ENCODE data around the gene FADS1. TPM values are rescaled to one million over a fixed set of nuclear protein-coding genes. Genes with fewer than 3 reads are reported as not detected.

Gene FADS1
- total and polyA plus RNA-seq, 2 donors (not counting 3 experiments of a cell fraction or from before 2014, with no cell fraction given): 110 to 121 TPM

DNA sequence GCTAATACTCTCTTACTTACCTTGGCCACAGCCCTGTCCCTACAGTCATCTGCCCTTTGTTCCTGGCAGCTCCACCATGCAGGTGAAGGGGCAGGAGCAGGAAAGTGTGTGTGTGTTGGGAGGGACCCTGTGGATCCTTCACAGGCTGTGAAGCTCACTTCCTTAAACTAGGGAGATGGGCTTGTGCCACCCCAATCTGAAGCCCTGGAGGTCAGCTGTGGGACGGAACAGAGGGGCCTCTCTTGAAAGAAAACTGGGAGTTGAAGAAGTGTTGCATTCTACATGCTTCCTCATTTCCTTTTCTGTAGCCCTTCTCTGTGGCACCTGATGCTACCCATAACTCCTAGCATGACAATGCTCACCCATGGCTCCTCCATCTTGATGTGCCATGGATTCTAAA is 11.7 kb downstream of the FADS1 start:
- BruUV-seq (replicated peaks): no TSS peak
- dilution Hi-C loops (cut with MboI; ENCODE audit: extremely low pct_ligation_motif_present, low sequenced_read_pairs): no loop called here
- Histone ChIP-seq H3K27me3 (ENCODE audit: control insufficient read depth in 2 of 2, insufficient read depth in 2 of 2, low read length in 2 of 2) (no peaks in the 10 kb centered on the region), H3K9me3 (replicated peaks; ENCODE audit: control insufficient read depth, insufficient read depth, low read length) (no peaks in the 10 kb centered on the region), H2AFZ (ENCODE audit: low read depth, low read length) (no peak overlapping the region), H3K4me2 (ENCODE audit: insufficient read depth, low read length) (no peak overlapping the region), H3K9me1 (replicated peaks; ENCODE audit: control insufficient read depth, extremely low read depth, insufficient read depth, low read length) (no peaks in the 10 kb centered on the region), H3K27ac (ENCODE audit: insufficient read depth, low read depth, low read length) (peak overlapping the region; percentile 13), H3K9ac (replicated peaks; ENCODE audit: extremely low read depth, insufficient read depth, low read length) (no peak overlapping the region), H4K20me1 (replicated peaks; ENCODE audit: control insufficient read depth, extremely low read depth, insufficient read depth, low read length) (no peaks in the 10 kb centered on the region), H3K79me2 (ENCODE audit: control insufficient read depth, insufficient read depth, low read length) (no peaks in the 10 kb centered on the region), H3K4me1 (ENCODE audit: control insufficient read depth, extremely low read depth, insufficient read depth, low read length) (peaks cover 9% of the 10 kb centered on the region), H3K36me3 (ENCODE audit: control insufficient read depth in 2 of 2, extremely low read depth in 1 of 2, insufficient read depth in 2 of 2, low read length in 2 of 2) (peaks cover 23 to 36% of the 10 kb centered on the region in 2 experiments), H3K4me3 (replicated peaks in 1 of 3; ENCODE audit: insufficient read depth in 1 of 3, low read depth in 1 of 3, low read length in 3 of 3) (no peak overlapping the region)
- no peak for DNase-seq (ENCODE audit: low read depth, low spot score)
- CTCF ChIA-PET: interaction anchor here (1.4 to 2.0 kb wide), 3 partner anchors 8 to 303 kb away, joined by 3 to 18 read pairs (median 5); no protein-coding TSS in a partner anchor
- intact Hi-C loops (cut with micrococcal nuclease): no loop called here
- FAIRE-seq: no peak
- POLR2A ChIA-PET: no interaction called here
- TF ChIP-seq POLR2AphosphoS5 (IDR thresholded peaks at IDR 0.05; ENCODE audit: insufficient read depth, low read depth, low read length): no peak
- no peak for TF ChIP-seq POLR2A (IDR thresholded peaks at IDR 0.05; ENCODE audit: low read depth, low read length)
- TF ChIP-seq JUN (IDR thresholded peaks at IDR 0.05; ENCODE audit: borderline replicate concordance, insufficient read depth, insufficient read length, low read depth): no peak
- no peak for TF ChIP-seq FOS (IDR thresholded peaks at IDR 0.05; ENCODE audit: borderline replicate concordance, insufficient read depth, low read length)
- TF ChIP-seq, protein P1, sequence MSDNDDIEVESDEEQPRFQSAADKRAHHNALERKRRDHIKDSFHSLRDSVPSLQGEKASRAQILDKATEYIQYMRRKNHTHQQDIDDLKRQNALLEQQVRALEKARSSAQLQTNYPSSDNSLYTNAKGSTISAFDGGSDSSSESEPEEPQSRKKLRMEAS (IDR thresholded peaks at IDR 0.05; ENCODE audit: insufficient read depth, insufficient read length): no peak
- TF ChIP-seq GATA2 (IDR thresholded peaks at IDR 0.05; ENCODE audit: insufficient read depth, insufficient read length, low read depth, low read length): no peak
- no peak for TF ChIP-seq CTCF (IDR thresholded peaks at IDR 0.05; ENCODE audit: extremely low read depth in 1 of 2, insufficient read depth in 1 of 2, low read depth in 1 of 2, low read length in 2 of 2)
- no peak for TF ChIP-seq MYC (IDR thresholded peaks at IDR 0.05; ENCODE audit: low read depth, low read length)
- no peak for TF ChIP-seq EZH2 (IDR thresholded peaks at IDR 0.05; ENCODE audit: borderline replicate concordance, low read depth, low read length, severe bottlenecking)

Measured in endothelial cell of umbilical vein (primary cell).